HepG2 (cell line): ENCODE data around the gene EHD1. TPM values are rescaled to one million over a fixed set of nuclear protein-coding genes. Genes with fewer than 3 reads are reported as not detected.

Source experiments
- BRCA1 ChIP-seq: sonication (generic); formaldehyde crosslinking; IDR thresholded peaks from 2 replicates; pipeline ENCODE4 v1.4.0; 2020; ENCODE audit warnings: missing genetic modification reagents
- NCOR1 ChIP-seq: fragments of 200-600 bp; sonication (generic); IDR thresholded peaks from 2 replicates; pipeline ENCODE4 v1.7.0; 2017; ENCODE audit warnings: antibody characterized with exemption, low read length, borderline replicate concordance
- ZMAT3 ChIP-seq: sonication (generic); formaldehyde crosslinking; conservative IDR thresholded peaks from 2 replicates; pipeline ENCODE4 v1.7.0; 2021; ENCODE audit warnings: missing genetic modification reagents
- ZNF451 ChIP-seq: sonication (generic); formaldehyde crosslinking; IDR thresholded peaks from 2 replicates; pipeline ENCODE4 v1.5.0; 2020; ENCODE audit warnings: mild to moderate bottlenecking, missing genetic modification reagents
- ZNF552 ChIP-seq: sonication (generic); formaldehyde crosslinking; IDR thresholded peaks from 2 replicates; pipeline ENCODE4 v1.9.0; 2022; ENCODE audit warnings: missing genetic modification reagents, mild to moderate bottlenecking, borderline replicate concordance
- ZNF883 ChIP-seq: sonication (generic); formaldehyde crosslinking; IDR thresholded peaks from 2 replicates; pipeline ENCODE4 v1.5.1; 2020; ENCODE audit warnings: mild to moderate bottlenecking, missing genetic modification reagents; ENCODE audit errors: not compliant biosample characterization
- polyA plus RNA-seq, 8 experiments: library from polyadenylated mRNA; depleted of rRNA in 3 of 8; stranded (reverse) in 7 of 8; unstranded in 1 of 8; fragments of >200 nt; fragmentation: Illumina TruSeq in 4 of 8; extraction: Trizol in 4 of 8; gene quantifications; 2 replicates each; pipeline versions ENCODE4 v1.2.1 to v1.2.3, GENCODE V29; 2011 to 2016; ENCODE audit warnings: low read depth in 4 of 8, missing spikeins in 1 of 8, mixed read lengths in 1 of 8; ENCODE audit not compliant: insufficient read depth in 1 of 8
- total RNA-seq, 5 experiments: library from RNA; depleted of rRNA; stranded (reverse); fragments of >200 nt; fragmentation: Illumina TruSeq; extraction: Trizol; gene quantifications; 2 replicates each; pipeline ENCODE4 v1.2.3, GENCODE V29; 2016; ENCODE audit warnings: low read depth in 1 of 5
- TF ChIP-seq, protein P1 (sequence below): sonication (generic); formaldehyde crosslinking; IDR thresholded peaks from 2 replicates; pipeline ENCODE4 v1.4.0; 2020; ENCODE audit warnings: mild to moderate bottlenecking, low read depth, missing genetic modification reagents
- TF ChIP-seq, protein P2 (sequence below): sonication (generic); formaldehyde crosslinking; IDR thresholded peaks from 2 replicates; pipeline ENCODE4 v1.8.1; 2022; ENCODE audit warnings: low read depth, mild to moderate bottlenecking, missing genetic modification reagents
- TF ChIP-seq, protein P3 (sequence below): sonication (generic); formaldehyde crosslinking; IDR thresholded peaks from 2 replicates; pipeline ENCODE4 v1.5.1; 2020; ENCODE audit warnings: mild to moderate bottlenecking, missing genetic modification reagents
- TF ChIP-seq, protein P4 (sequence below): sonication (generic); formaldehyde crosslinking; IDR thresholded peaks from 2 replicates; pipeline ENCODE4 v1.5.1; 2020; ENCODE audit warnings: missing genetic modification reagents, mild to moderate bottlenecking, borderline replicate concordance
- TF ChIP-seq, protein P5 (sequence below): sonication (generic); formaldehyde crosslinking; IDR thresholded peaks from 2 replicates; pipeline ENCODE4 v1.4.0; 2020; ENCODE audit warnings: mild to moderate bottlenecking, missing genetic modification reagents
- TF ChIP-seq, protein P6 (sequence below): IDR thresholded peaks from 2 replicates; pipeline ENCODE4 v1.6.1; 2016; ENCODE audit warnings: missing compliant biosample characterization, missing genetic modification reagents, borderline replicate concordance

EHD1 gene
- total and polyA plus RNA-seq, 2 of the 13 experiments (the other 11 are each of a cell fraction or from before 2014, with no cell fraction given), result 23.6 to 26.6 TPM

DNA sequence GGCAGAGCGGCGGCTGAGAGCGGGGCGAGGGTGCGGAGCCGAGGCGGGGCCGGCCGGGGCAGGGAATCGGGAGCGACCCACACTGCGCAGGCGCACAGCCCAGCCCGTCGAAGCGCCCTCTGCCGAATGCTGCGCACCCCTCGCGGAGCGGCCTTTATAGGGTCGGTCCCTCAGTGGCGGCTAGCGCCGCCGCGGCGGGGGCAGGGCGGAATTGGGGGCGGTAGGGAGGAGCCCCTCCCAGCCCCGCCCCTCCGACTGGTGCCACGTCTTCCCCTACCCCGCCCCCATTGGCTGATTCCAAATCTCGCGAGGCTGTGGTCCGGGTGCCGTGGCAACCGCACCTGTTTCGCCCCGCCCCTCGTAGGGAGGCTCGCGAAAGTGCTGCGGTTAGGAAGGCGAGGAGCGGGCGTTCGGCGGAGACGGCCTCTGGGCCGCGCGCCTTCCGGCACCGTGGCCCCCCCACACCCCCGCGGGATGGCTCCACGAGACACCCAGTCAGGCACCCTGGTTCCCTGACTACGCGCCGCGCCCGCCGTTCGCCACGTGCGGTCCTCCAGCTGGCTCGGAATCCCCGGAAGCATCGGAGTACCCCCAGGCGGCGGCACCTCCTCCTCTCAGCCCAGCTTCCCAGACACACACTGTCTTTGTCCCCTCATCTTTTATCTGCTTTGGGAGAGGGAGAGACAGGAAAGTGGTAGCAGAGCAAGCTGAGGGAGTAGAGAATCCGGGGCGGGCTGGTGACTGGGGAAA lies at the start of gene EHD1 (continued):
- TF ChIP-seq ZNF451 (no peak), ZMAT3 (CRISPR knock-in tag) (peak; percentile 59; the same call in 1 of the 2 replicates), ZNF552 (no peak), ZNF883 (CRISPR knock-in tag) (peak; percentile 57), BRCA1 (CRISPR knock-in tag) (no peak), NCOR1 (no peak)
- TF ChIP-seq, protein P1, sequence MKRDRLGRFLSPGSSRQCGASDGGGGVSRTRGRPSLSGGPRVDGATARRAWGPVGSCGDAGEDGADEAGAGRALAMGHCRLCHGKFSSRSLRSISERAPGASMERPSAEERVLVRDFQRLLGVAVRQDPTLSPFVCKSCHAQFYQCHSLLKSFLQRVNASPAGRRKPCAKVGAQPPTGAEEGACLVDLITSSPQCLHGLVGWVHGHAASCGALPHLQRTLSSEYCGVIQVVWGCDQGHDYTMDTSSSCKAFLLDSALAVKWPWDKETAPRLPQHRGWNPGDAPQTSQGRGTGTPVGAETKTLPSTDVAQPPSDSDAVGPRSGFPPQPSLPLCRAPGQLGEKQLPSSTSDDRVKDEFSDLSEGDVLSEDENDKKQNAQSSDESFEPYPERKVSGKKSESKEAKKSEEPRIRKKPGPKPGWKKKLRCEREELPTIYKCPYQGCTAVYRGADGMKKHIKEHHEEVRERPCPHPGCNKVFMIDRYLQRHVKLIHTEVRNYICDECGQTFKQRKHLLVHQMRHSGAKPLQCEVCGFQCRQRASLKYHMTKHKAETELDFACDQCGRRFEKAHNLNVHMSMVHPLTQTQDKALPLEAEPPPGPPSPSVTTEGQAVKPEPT (CRISPR knock-in tag), result peak; percentile 86; the same call in 1 of the 2 replicates
- TF ChIP-seq, protein P2, sequence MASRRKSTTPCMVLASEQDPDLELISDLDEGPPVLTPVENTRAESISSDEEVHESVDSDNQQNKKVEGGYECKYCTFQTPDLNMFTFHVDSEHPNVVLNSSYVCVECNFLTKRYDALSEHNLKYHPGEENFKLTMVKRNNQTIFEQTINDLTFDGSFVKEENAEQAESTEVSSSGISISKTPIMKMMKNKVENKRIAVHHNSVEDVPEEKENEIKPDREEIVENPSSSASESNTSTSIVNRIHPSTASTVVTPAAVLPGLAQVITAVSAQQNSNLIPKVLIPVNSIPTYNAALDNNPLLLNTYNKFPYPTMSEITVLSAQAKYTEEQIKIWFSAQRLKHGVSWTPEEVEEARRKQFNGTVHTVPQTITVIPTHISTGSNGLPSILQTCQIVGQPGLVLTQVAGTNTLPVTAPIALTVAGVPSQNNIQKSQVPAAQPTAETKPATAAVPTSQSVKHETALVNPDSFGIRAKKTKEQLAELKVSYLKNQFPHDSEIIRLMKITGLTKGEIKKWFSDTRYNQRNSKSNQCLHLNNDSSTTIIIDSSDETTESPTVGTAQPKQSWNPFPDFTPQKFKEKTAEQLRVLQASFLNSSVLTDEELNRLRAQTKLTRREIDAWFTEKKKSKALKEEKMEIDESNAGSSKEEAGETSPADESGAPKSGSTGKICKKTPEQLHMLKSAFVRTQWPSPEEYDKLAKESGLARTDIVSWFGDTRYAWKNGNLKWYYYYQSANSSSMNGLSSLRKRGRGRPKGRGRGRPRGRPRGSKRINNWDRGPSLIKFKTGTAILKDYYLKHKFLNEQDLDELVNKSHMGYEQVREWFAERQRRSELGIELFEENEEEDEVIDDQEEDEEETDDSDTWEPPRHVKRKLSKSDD (CRISPR knock-in tag), result no peak
- TF ChIP-seq, protein P3, sequence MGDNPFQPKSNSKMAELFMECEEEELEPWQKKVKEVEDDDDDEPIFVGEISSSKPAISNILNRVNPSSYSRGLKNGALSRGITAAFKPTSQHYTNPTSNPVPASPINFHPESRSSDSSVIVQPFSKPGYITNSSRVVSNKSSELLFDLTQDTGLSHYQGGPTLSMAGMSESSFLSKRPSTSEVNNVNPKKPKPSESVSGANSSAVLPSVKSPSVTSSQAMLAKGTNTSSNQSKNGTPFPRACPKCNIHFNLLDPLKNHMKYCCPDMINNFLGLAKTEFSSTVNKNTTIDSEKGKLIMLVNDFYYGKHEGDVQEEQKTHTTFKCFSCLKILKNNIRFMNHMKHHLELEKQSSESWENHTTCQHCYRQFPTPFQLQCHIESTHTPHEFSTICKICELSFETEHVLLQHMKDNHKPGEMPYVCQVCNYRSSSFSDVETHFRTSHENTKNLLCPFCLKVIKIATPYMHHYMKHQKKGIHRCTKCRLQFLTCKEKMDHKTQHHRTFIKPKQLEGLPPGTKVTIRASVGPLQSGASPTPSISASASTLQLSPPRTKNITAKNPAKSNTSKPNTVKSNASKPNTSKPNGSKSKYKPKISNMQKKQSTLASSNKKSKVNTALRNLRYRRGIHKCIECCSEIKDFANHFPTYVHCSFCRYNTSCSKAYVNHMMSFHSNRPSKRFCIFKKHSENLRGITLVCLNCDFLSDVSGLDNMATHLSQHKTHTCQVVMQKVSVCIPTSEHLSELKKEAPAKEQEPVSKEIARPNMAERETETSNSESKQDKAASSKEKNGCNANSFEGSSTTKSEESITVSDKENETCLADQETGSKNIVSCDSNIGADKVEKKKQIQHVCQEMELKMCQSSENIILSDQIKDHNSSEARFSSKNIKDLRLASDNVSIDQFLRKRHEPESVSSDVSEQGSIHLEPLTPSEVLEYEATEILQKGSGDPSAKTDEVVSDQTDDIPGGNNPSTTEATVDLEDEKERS, result 0 out of 2 replicates have a peak, but pooled peaks have one; percentile 25
- TF ChIP-seq, protein P4, sequence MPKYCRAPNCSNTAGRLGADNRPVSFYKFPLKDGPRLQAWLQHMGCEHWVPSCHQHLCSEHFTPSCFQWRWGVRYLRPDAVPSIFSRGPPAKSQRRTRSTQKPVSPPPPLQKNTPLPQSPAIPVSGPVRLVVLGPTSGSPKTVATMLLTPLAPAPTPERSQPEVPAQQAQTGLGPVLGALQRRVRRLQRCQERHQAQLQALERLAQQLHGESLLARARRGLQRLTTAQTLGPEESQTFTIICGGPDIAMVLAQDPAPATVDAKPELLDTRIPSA (CRISPR knock-in tag), result no peak
- TF ChIP-seq, protein P5, sequence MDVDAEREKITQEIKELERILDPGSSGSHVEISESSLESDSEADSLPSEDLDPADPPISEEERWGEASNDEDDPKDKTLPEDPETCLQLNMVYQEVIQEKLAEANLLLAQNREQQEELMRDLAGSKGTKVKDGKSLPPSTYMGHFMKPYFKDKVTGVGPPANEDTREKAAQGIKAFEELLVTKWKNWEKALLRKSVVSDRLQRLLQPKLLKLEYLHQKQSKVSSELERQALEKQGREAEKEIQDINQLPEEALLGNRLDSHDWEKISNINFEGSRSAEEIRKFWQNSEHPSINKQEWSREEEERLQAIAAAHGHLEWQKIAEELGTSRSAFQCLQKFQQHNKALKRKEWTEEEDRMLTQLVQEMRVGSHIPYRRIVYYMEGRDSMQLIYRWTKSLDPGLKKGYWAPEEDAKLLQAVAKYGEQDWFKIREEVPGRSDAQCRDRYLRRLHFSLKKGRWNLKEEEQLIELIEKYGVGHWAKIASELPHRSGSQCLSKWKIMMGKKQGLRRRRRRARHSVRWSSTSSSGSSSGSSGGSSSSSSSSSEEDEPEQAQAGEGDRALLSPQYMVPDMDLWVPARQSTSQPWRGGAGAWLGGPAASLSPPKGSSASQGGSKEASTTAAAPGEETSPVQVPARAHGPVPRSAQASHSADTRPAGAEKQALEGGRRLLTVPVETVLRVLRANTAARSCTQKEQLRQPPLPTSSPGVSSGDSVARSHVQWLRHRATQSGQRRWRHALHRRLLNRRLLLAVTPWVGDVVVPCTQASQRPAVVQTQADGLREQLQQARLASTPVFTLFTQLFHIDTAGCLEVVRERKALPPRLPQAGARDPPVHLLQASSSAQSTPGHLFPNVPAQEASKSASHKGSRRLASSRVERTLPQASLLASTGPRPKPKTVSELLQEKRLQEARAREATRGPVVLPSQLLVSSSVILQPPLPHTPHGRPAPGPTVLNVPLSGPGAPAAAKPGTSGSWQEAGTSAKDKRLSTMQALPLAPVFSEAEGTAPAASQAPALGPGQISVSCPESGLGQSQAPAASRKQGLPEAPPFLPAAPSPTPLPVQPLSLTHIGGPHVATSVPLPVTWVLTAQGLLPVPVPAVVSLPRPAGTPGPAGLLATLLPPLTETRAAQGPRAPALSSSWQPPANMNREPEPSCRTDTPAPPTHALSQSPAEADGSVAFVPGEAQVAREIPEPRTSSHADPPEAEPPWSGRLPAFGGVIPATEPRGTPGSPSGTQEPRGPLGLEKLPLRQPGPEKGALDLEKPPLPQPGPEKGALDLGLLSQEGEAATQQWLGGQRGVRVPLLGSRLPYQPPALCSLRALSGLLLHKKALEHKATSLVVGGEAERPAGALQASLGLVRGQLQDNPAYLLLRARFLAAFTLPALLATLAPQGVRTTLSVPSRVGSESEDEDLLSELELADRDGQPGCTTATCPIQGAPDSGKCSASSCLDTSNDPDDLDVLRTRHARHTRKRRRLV (CRISPR knock-in tag), result no peak
- TF ChIP-seq, protein P6, sequence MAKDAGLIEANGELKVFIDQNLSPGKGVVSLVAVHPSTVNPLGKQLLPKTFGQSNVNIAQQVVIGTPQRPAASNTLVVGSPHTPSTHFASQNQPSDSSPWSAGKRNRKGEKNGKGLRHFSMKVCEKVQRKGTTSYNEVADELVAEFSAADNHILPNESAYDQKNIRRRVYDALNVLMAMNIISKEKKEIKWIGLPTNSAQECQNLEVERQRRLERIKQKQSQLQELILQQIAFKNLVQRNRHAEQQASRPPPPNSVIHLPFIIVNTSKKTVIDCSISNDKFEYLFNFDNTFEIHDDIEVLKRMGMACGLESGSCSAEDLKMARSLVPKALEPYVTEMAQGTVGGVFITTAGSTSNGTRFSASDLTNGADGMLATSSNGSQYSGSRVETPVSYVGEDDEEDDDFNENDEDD (CRISPR knock-in tag), result no peak
